GM10847 (cell line): ENCODE data around the gene TRIM58.

Experiments used
- POLR2A ChIP-seq: IDR thresholded peaks from 2 replicates; pipeline ENCODE4 v1.6.1; 2011; ENCODE audit not compliant: insufficient read length; ENCODE audit errors: extremely low read depth

TRIM58 gene

DNA sequence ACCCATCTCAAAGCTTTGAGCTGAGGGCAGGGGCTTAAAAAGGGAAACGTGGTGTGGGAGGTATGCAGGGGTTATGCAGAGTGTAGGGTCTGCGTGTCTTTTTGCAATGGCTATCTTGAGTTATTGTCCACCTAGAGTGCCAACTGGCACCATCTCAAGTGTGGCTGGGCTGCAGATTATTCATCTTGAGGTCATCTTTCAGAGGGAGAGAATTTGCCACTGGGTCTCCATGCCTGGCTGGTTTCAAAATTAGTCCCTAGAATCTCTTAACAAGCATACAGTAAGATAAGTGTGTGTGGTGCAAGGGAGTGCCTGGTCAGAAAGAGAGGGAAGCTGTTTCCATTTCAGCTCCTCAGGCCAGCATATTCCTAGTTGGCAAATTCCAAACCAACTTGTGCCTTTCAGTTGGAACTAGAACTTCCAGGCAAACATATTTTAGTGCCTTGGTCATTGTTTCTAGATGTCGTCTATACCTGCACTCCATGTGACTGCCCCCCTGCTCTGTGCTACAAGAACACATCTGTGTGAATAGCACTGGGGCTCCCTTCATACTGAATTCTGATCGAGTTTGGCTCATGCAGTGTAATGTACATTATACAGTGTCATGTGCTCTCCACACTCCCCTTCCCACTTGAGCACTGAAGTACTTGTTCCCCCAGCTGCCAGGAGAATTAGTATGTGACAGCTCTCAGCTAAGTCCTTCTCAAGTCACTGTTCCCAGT lies 58.1 kb downstream of the TRIM58 start:
- no peak for TF ChIP-seq POLR2A

DNA sequence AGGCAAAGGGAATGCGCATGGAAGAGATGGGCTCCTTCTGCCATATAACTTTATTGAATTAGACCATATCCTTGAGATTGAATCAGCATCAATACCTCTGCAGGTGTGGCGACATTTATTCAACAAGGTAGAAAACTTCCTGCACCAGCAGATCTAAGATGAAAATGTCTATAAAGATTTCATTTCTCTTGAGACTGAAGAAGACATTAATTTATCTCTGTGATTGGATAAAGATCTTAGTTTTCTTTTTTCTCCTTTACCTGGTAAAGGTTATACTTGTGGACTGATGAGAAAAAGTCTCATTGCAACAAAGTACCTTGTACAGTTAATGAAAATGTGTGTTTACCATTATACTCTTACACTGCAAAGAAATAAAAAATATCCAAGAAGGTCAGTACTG lies 63.0 kb downstream of the TRIM58 start, which contains the start of gene OR2T8:
TSS of gene OR2T8 (plus strand) at position 301 of the 400 bp plus-strand sequence. CDS start 766 bp downstream, outside the sequence.
- TF ChIP-seq POLR2A: no peak

DNA sequence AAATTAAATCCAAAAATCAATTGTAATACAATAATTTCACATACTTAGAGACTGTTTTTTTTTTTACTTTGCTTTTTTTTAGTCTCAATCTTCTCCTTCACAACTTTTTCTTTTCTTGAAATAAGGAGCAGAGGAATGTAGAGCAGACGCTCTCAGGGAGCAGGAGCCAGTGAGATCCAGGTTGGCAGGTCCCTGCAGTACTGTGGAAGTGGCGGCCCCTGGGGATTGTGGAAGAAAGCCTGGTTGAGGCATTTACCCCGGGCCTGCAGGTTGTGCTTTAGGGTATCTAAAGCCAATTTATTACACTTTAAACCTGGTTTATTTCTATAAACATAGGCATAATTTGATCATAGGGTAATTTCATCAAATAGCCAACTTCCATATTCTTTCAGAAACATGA lies 67.0 kb downstream of the TRIM58 start:
- no peak for TF ChIP-seq POLR2A

DNA sequence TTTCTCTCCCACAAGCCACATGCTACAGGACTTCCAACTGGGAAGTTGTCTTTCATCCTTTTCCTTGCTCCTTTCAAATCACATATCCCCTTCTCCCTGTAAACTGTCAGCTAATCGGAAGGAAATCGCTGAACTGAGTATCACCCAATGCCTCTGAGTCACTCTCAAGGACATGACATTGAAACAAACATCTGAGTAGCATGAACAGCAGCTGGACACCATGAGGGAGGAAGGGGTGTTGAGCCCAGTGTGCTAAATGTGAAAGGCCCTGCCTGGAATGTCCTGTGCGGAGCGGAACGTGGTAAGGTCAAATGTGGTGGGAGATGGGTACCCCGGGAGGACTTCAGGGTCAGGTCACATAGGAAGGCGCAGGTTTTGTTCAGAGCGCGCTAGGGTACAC lies 67.9 kb downstream of the TRIM58 start, which contains the start of gene OR2AJ1:
TSS of gene OR2AJ1 (plus strand) at position 22 of the 400 bp plus-strand sequence. CDS start 8,880 bp downstream, outside the sequence.
- no peak for TF ChIP-seq POLR2A
